ENCODE data around the gene ZNF100.

DNA sequence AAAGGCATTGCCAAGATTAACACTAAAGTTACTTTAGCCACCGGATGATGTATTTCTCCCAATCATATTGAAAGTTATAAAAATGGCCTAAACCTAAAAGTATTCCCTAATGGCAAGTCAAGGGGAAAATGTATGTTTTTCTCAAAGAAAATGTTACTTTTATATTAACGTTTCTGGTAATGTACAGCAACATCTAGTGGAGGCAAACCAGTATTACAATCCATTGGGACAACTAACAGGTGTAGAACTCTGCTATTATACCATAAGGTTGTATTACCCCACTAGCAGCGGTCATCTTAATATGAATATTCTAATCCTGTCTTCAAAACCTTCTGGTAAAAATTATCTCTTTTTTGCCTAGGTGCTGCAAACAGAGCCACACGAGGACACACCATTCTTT, 69.2 kb downstream of the ZNF100 start:
- TF ChIP-seq ZFP36 (IDR thresholded peaks at IDR 0.05; ENCODE audit: low read depth, low read length, partially characterized antibody) = no peak
- TF ChIP-seq, protein P1, sequence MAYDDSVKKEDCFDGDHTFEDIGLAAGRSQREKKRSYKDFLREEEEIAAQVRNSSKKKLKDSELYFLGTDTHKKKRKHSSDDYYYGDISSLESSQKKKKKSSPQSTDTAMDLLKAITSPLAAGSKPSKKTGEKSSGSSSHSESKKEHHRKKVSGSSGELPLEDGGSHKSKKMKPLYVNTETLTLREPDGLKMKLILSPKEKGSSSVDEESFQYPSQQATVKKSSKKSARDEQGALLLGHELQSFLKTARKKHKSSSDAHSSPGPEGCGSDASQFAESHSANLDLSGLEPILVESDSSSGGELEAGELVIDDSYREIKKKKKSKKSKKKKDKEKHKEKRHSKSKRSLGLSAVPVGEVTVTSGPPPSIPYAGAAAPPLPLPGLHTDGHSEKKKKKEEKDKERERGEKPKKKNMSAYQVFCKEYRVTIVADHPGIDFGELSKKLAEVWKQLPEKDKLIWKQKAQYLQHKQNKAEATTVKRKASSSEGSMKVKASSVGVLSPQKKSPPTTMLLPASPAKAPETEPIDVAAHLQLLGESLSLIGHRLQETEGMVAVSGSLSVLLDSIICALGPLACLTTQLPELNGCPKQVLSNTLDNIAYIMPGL (CRISPR knock-in tag; IDR thresholded peaks at IDR 0.05) = no peak
- TF ChIP-seq, protein P2, sequence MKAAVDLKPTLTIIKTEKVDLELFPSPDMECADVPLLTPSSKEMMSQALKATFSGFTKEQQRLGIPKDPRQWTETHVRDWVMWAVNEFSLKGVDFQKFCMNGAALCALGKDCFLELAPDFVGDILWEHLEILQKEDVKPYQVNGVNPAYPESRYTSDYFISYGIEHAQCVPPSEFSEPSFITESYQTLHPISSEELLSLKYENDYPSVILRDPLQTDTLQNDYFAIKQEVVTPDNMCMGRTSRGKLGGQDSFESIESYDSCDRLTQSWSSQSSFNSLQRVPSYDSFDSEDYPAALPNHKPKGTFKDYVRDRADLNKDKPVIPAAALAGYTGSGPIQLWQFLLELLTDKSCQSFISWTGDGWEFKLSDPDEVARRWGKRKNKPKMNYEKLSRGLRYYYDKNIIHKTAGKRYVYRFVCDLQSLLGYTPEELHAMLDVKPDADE (conservative IDR thresholded peaks at IDR 0.05; ENCODE audit: control insufficient read depth, low read depth, low read length) = no peak
- TF ChIP-seq, protein P3, sequence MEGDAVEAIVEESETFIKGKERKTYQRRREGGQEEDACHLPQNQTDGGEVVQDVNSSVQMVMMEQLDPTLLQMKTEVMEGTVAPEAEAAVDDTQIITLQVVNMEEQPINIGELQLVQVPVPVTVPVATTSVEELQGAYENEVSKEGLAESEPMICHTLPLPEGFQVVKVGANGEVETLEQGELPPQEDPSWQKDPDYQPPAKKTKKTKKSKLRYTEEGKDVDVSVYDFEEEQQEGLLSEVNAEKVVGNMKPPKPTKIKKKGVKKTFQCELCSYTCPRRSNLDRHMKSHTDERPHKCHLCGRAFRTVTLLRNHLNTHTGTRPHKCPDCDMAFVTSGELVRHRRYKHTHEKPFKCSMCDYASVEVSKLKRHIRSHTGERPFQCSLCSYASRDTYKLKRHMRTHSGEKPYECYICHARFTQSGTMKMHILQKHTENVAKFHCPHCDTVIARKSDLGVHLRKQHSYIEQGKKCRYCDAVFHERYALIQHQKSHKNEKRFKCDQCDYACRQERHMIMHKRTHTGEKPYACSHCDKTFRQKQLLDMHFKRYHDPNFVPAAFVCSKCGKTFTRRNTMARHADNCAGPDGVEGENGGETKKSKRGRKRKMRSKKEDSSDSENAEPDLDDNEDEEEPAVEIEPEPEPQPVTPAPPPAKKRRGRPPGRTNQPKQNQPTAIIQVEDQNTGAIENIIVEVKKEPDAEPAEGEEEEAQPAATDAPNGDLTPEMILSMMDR (IDR thresholded peaks at IDR 0.05 in 2 of 3, conservative IDR thresholded peaks at IDR 0.05 in 1 of 3; ENCODE audit: insufficient read depth in 2 of 3, low read depth in 1 of 3, low read length in 3 of 3) = peak; percentile 34 to 64 (median 45); a peak in 5 of 6 replicates
- no peak for TF ChIP-seq ZZZ3 (IDR thresholded peaks at IDR 0.05)
- peak; percentile 59 to 90 for TF ChIP-seq RAD21 (CRISPR knock-in tag; conservative IDR thresholded peaks at IDR 0.05 in 1 of 2, IDR thresholded peaks at IDR 0.05 in 1 of 2)
- peak; percentile 79 for TF ChIP-seq REST (IDR thresholded peaks at IDR 0.05; ENCODE audit: borderline replicate concordance)
- TF ChIP-seq REST (CRISPR knock-in tag; IDR thresholded peaks at IDR 0.05; ENCODE audit: low read depth) = no peak
- TF ChIP-seq EZH2 (IDR thresholded peaks at IDR 0.05; ENCODE audit: borderline replicate concordance, low read depth, low read length) = no peak
- no peak for TF ChIP-seq ZNF263 (CRISPR knock-in tag; IDR thresholded peaks at IDR 0.05; ENCODE audit: borderline replicate concordance)
- TF ChIP-seq, protein P4, sequence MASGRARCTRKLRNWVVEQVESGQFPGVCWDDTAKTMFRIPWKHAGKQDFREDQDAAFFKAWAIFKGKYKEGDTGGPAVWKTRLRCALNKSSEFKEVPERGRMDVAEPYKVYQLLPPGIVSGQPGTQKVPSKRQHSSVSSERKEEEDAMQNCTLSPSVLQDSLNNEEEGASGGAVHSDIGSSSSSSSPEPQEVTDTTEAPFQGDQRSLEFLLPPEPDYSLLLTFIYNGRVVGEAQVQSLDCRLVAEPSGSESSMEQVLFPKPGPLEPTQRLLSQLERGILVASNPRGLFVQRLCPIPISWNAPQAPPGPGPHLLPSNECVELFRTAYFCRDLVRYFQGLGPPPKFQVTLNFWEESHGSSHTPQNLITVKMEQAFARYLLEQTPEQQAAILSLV (tag; IDR thresholded peaks at IDR 0.05) = no peak
- no peak for TF ChIP-seq ERF (CRISPR knock-in tag; IDR thresholded peaks at IDR 0.05)
- no peak for TF ChIP-seq NFATC3 (IDR thresholded peaks at IDR 0.05)

Data from K562 (cell line).